GM19324 (cell line): Measurements from ENCODE around the gene C11orf86.

ENCODE experiments used
- ATAC-seq: cut with Tn5 transposase; IDR thresholded peaks from one replicate; pipeline ENCODE4 v1.9.1; 2021; ENCODE audit warnings: mild to moderate bottlenecking, moderate library complexity; ENCODE audit not compliant: unreplicated experiment, low FRiP score

The C11orf86 gene

GRCh38 chr11:67022961-67023956, 48.2 kb downstream of the C11orf86 start, which contains the start of gene SYT12:
TSS of gene SYT12 (plus strand) at chr11:67023134. CDS start at chr11:67030145, 7,011 bp downstream.
- ATAC-seq = no peak

GRCh38 chr11:67023957-67024353, 48.9 kb downstream of the C11orf86 start:
- ATAC-seq = no peak

- ATAC-seq = no peak
Observed at GRCh38 chr11:67024410-67024809, 49.3 kb downstream of the C11orf86 start.

- no peak for ATAC-seq
Observed at GRCh38 chr11:67024966-67025365, 49.9 kb downstream of the C11orf86 start.

GRCh38 chr11:67025750-67026149, 50.6 kb downstream of the C11orf86 start:
- ATAC-seq = no peak
